Uterus (tissue), 2 donors: ENCODE measurements around the gene NEK6.

ENCODE experiments used
- CTCF ChIP-seq, 4 experiments: fragments of 200-600 bp in 2 of 4; fragments of 450-650 bp in 2 of 4; sonication (generic) in 2 of 4; IDR thresholded peaks; one replicate each; pipeline ENCODE4 v1.5.1; 2016 to 2019; ENCODE audit warnings: antibody characterized with exemption in 4 of 4, mild to moderate bottlenecking in 2 of 4, moderate library complexity in 1 of 4
- POLR2A ChIP-seq, 2 donors: fragments of 450-650 bp; IDR thresholded peaks; one replicate each; pipeline ENCODE4 v1.6.1; 2016; ENCODE audit warnings: antibody characterized with exemption in 2 of 2, mild to moderate bottlenecking in 1 of 2, moderate library complexity in 1 of 2

GRCh38 chr9:124210697-124211096, 47.1 kb upstream of the NEK6 start:
- TF ChIP-seq CTCF (IDR thresholded peaks at IDR 0.05), result no peak
- TF ChIP-seq POLR2A (IDR thresholded peaks at IDR 0.05), result no peak
